ENCODE results near the gene IGSF22.

GRCh38 chr11:18703001-18703763 is 22.8 kb downstream of the IGSF22 start:
- TF ChIP-seq CTCF (IDR thresholded peaks at IDR 0.05) (no peak), POLR2A (IDR thresholded peaks at IDR 0.05) (no peak)

All from thyroid gland (tissue), 4 donors.